Measurements from ENCODE around the gene TRAK1.

DNA sequence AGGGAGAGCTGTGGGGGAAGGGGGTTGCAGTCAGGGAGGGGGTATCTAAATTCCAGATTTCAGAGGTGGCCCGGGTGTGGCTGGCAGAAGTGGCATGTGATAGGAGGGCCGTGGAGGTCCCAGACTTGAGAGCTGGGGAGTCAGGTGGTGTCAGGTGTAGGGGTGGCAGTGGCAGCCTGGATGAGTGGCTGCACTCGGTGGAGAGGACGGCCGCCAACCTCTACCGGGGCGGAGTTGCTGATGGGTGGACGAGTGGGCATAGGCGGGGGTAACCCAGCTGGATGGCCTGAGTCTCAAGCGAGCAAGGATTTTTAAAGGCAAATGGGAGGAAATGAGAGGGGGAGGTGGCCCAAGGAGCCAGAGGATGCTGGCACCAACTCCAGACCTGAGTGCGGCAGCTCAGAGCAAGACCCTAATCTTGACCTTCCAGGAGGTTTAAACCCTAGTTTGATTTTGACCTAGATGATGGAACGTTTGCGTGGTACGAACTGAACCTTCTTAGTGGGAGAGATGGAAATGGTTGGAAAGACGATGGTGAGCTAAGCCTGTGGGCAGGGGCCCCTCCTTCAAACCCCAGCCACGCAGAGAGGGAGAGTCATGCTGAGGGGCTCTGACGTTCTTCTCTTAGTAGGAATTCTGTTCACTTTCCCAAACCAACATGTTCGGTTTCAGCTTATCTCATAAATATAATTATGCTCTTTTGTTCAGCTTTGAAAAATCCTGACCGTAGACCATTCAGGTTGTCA is 8.0 kb downstream of the TRAK1 start:
- TF ChIP-seq, protein P1, sequence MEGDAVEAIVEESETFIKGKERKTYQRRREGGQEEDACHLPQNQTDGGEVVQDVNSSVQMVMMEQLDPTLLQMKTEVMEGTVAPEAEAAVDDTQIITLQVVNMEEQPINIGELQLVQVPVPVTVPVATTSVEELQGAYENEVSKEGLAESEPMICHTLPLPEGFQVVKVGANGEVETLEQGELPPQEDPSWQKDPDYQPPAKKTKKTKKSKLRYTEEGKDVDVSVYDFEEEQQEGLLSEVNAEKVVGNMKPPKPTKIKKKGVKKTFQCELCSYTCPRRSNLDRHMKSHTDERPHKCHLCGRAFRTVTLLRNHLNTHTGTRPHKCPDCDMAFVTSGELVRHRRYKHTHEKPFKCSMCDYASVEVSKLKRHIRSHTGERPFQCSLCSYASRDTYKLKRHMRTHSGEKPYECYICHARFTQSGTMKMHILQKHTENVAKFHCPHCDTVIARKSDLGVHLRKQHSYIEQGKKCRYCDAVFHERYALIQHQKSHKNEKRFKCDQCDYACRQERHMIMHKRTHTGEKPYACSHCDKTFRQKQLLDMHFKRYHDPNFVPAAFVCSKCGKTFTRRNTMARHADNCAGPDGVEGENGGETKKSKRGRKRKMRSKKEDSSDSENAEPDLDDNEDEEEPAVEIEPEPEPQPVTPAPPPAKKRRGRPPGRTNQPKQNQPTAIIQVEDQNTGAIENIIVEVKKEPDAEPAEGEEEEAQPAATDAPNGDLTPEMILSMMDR (conservative IDR thresholded peaks at IDR 0.05; ENCODE audit: low read length) = no peak
- TF ChIP-seq EZH2phosphoT487 (IDR thresholded peaks at IDR 0.05; ENCODE audit: borderline replicate concordance) = no peak
